ENCODE results near the gene COPG1.
"Not testable (repeated sequence)": the region's sequence is repeated elsewhere in the genome, so short reads cannot be mapped to it uniquely, and the experiment has no call there.

Gene COPG1

GRCh38 chr3:129249284-129250065 is at the start of gene COPG1:
TSS of gene COPG1 (plus strand) at chr3:129249606. CDS start at chr3:129249710, 104 bp downstream.
- in situ Hi-C loops (cut with HindIII; ENCODE audit: low pct_unique_long_range_greater_than_20kb, low sequenced_read_pairs), result no loop called here
- no peak for TF ChIP-seq JUND (IDR thresholded peaks at IDR 0.05; ENCODE audit: low read depth)
- DNase-seq (ENCODE audit: low read depth in 1 of 2, low spot score in 1 of 2), result peak; percentile 90 to 94

- TF ChIP-seq JUND (IDR thresholded peaks at IDR 0.05; ENCODE audit: low read depth), result no peak
- in situ Hi-C loops (cut with HindIII; ENCODE audit: low pct_unique_long_range_greater_than_20kb, low sequenced_read_pairs), result no loop called here
- no peak for DNase-seq (ENCODE audit: low read depth in 1 of 2, low spot score in 1 of 2)
Measured at GRCh38 chr3:129204473-129204872, 44.9 kb upstream of the COPG1 start.

DNA sequence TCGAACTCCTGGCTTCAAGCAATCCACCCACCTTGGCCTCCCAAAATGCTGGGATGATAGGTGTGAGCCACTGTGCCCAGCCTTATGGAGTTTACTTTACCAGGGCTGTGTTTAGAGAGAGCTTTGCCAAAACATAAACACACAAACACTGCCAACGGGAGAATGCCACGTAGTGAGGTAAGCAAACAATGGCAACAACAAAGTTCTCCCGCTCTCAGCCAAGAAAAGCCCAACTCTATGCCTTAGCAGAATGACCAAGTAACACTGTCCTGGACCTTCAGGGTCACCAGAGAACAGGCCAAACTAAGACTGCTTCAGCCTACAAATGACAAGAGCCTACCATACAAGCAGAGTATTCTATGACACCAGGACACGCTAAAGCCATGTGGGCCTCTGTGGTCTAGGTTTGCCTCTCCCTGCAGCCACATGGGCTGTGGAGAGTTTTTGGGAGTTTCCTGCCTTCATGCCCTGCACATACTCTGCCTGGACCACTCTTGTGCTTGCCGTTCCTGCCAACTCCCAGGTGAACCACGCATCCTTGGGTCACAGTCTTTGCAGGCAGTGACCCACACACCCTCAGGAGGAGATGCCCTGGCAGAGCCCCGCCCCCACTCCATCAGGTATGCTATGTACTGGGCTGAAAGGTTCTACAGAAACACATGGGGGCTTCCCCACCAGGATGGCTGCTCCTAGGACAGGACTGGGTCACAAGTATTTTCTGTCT is 44.1 kb upstream of the COPG1 start:
- DNase-seq (ENCODE audit: low read depth in 1 of 2, low spot score in 1 of 2), result peak in 1 of 2 experiments; percentile 83
- no peak for TF ChIP-seq JUND (IDR thresholded peaks at IDR 0.05; ENCODE audit: low read depth)
- in situ Hi-C loops (cut with HindIII; ENCODE audit: low pct_unique_long_range_greater_than_20kb, low sequenced_read_pairs), result no loop called here

GRCh38 chr3:129207479-129207878 is 41.9 kb upstream of the COPG1 start:
- no peak for TF ChIP-seq JUND (IDR thresholded peaks at IDR 0.05; ENCODE audit: low read depth)
- in situ Hi-C loops (cut with HindIII; ENCODE audit: low pct_unique_long_range_greater_than_20kb, low sequenced_read_pairs), result no loop called here
- DNase-seq (ENCODE audit: low read depth in 1 of 2, low spot score in 1 of 2), result no peak

DNA sequence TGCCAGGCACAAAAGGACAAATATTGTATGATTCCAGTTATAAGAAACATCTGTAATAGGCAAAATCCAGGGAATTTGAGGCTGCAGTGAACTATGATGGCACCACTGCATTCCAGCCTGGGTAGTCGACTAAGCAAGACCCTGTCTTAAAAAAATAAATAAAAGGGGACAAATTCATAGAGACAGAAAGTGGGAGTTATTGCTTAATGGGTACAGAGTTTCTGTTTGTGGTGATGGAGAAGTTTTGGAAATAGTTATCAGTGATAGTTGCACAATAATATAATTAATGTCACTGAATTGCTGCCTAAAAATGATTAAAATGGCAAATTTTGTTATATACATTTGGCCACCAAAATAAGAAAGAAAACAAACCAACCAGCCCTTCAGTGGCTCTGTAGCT is 38.1 kb upstream of the COPG1 start:
- TF ChIP-seq JUND (IDR thresholded peaks at IDR 0.05; ENCODE audit: low read depth), result no peak
- DNase-seq (ENCODE audit: low read depth in 1 of 2, low spot score in 1 of 2), result no peak
- in situ Hi-C loops (cut with HindIII; ENCODE audit: low pct_unique_long_range_greater_than_20kb, low sequenced_read_pairs), result no loop called here

DNA sequence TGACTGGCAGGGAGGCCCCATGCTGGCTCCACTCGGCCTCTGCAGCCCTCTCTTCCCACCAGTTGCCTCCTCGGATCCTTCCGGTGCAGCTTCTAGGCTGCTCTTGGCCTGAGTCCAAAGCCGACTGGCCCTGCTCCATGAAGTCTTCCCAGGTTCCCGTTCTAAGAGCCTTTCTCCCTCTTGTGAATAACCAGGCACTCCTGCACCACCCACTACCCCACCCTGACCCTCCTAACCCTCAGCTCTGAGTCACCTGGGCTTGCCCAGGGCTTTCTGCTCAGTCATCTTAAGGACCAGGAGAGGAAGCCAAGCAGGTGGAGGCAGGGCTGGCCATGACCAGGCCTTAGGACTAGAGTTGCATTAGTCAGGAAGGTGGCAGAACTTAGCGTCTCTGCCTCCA is 37.6 kb upstream of the COPG1 start:
- peak in 1 of 2 experiments; percentile 55 for DNase-seq (ENCODE audit: low read depth in 1 of 2, low spot score in 1 of 2)
- in situ Hi-C loops (cut with HindIII; ENCODE audit: low pct_unique_long_range_greater_than_20kb, low sequenced_read_pairs), result no loop called here
- no peak for TF ChIP-seq JUND (IDR thresholded peaks at IDR 0.05; ENCODE audit: low read depth)

GRCh38 chr3:129213238-129213637 is 36.2 kb upstream of the COPG1 start:
- in situ Hi-C loops (cut with HindIII; ENCODE audit: low pct_unique_long_range_greater_than_20kb, low sequenced_read_pairs), result no loop called here
- no peak for DNase-seq (ENCODE audit: low read depth in 1 of 2, low spot score in 1 of 2)

GRCh38 chr3:129218742-129219141 is 30.7 kb upstream of the COPG1 start:
- DNase-seq (ENCODE audit: low read depth in 1 of 2, low spot score in 1 of 2), result no peak
- in situ Hi-C loops (cut with HindIII; ENCODE audit: low pct_unique_long_range_greater_than_20kb, low sequenced_read_pairs), result no loop called here
- no peak for TF ChIP-seq JUND (IDR thresholded peaks at IDR 0.05; ENCODE audit: low read depth)

More at GRCh38 chr3:129213238-129213637, 36.2 kb upstream of the COPG1 start:
- TF ChIP-seq JUND (IDR thresholded peaks at IDR 0.05; ENCODE audit: low read depth), result no peak

GRCh38 chr3:129224387-129224786 is 25.0 kb upstream of the COPG1 start:
- in situ Hi-C loops (cut with HindIII; ENCODE audit: low pct_unique_long_range_greater_than_20kb, low sequenced_read_pairs); DNase-seq (ENCODE audit: low read depth in 1 of 2, low spot score in 1 of 2): not testable (repeated sequence)

DNA sequence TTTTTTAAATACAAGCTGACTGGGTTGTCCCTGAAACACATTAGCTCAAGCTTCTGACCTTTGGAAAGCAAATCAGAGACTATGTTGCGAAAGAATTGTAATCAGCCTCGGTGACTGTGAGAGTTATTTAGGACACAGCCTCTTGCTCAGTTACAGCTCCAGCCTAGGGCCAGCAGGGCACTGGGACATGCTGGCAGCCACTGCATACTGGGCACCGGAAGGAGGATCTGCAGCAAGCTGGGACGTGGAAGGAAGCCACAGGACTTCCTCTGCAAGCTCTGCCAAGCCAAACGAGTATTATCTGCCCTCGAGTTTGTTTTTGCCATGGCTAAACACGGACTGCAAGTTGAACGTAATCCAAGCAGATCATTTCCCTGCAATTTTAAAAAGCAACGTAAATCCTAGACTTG is 24.4 kb upstream of the COPG1 start:
- DNase-seq (ENCODE audit: low read depth in 1 of 2, low spot score in 1 of 2), result peak; percentile 70 to 83
- no peak for TF ChIP-seq JUND (IDR thresholded peaks at IDR 0.05; ENCODE audit: low read depth)
- in situ Hi-C loops (cut with HindIII; ENCODE audit: low pct_unique_long_range_greater_than_20kb, low sequenced_read_pairs), result no loop called here

GRCh38 chr3:129226374-129226773 is 23.0 kb upstream of the COPG1 start:
- no peak for TF ChIP-seq JUND (IDR thresholded peaks at IDR 0.05; ENCODE audit: low read depth)
- in situ Hi-C loops (cut with HindIII; ENCODE audit: low pct_unique_long_range_greater_than_20kb, low sequenced_read_pairs), result no loop called here
- peak in 1 of 2 experiments; percentile 70 for DNase-seq (ENCODE audit: low read depth in 1 of 2, low spot score in 1 of 2)

DNA sequence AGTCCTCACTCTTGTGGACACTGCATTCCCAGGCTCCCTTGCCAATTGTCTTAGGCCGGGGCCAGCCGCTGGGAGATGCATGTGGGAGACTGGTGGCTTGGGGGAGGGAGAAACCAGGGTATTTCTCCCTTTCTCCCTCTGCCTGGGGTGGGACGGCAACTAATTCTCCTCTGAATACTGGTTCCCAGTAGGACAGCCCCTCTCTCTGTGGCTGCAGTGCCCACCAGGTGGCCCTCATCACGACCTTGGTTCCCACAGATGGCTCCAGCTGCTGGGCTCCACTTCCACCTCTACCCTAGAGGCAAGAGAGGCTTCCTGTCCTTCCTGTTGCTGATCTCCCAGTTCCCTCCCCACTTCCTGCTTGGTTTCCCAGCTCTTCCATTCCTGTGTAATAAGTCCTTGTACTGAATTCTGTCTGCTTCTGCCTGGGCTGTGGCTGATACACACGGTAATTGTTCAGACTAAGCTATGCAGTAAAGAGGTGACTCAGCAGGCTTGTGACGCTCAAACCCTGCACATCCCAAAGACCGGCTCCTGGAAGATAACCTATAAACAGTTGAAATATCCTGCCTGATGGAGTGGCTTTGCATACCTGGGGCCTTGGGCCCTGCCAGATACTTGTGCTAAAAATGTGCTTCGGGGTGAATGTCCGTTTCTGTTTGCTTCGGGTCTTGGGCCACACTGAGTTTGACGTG is 20.4 kb upstream of the COPG1 start:
- no peak for DNase-seq (ENCODE audit: low read depth in 1 of 2, low spot score in 1 of 2)
- in situ Hi-C loops (cut with HindIII; ENCODE audit: low pct_unique_long_range_greater_than_20kb, low sequenced_read_pairs), result no loop called here
- TF ChIP-seq JUND (IDR thresholded peaks at IDR 0.05; ENCODE audit: low read depth), result no peak

All from T47D (cell line).